ENCODE results near the gene IQSEC1. TPM values are rescaled to one million over a fixed set of nuclear protein-coding genes. Genes with fewer than 3 reads are reported as not detected.

Gene IQSEC1
- total and polyA plus RNA-seq, 2 experiments from 2014 or later = 8.0 to 51.9 TPM

GRCh38 chr3:13019243-13020095, 53.8 kb downstream of the IQSEC1 start:
- peak overlapping the region; percentile 51; the same call in 1 of the 2 replicates for H3K4me2 ChIP-seq
- Mint-ChIP-seq H3K4me1 (peaks cover 42% of the 10 kb centered on the region), H3K27ac (no peak overlapping the region), H3K27me3 (ENCODE audit: insufficient read depth, low read depth, poor library complexity) (peaks cover 18% of the 10 kb centered on the region), H3K36me3 (ENCODE audit: low read depth) (no peaks in the 10 kb centered on the region; the same call in 2 of the 3 replicates), H3K9me3 (no peaks in the 10 kb centered on the region; the same call in 2 of the 3 replicates), H3K4me3 (peak overlapping the region; percentile 56; the same call in 2 of the 3 replicates)
- DNase-seq (ENCODE audit: low spot score) = peak; percentile 78
- 0 out of 2 replicates have a peak, but pooled peaks cover 2% of the 10 kb centered on the region for H3K9me2 ChIP-seq (ENCODE audit: insufficient read depth)
- no peaks in the 10 kb centered on the region for H3K27me3 ChIP-seq (ENCODE audit: insufficient read depth)
- H2AFZ ChIP-seq = no peak overlapping the region
- H4K20me1 ChIP-seq (replicated peaks; ENCODE audit: insufficient read depth) = no peaks in the 10 kb centered on the region
- no peak overlapping the region for H3K4me3 ChIP-seq
- peaks cover 17% of the 10 kb centered on the region for H3K4me1 ChIP-seq (ENCODE audit: insufficient read depth)
- no peaks in the 10 kb centered on the region for H3K79me2 ChIP-seq (replicated peaks; ENCODE audit: insufficient read depth)
- no peaks in the 10 kb centered on the region for H3K36me3 ChIP-seq (ENCODE audit: insufficient read depth)
- ATAC-seq = peak; percentile 79
- H3K27ac ChIP-seq (ENCODE audit: low read depth) = no peak overlapping the region
- TF ChIP-seq NANOG (IDR thresholded peaks at IDR 0.05; ENCODE audit: borderline replicate concordance) (no peak), CTCF (conservative IDR thresholded peaks at IDR 0.05; ENCODE audit: low read depth in 2 of 2) (no peak), ETS1 (IDR thresholded peaks at IDR 0.05) (no peak), JUNB (IDR thresholded peaks at IDR 0.05; ENCODE audit: unreplicated experiment) (no peak), ZNF331 (CRISPR knock-in tag; IDR thresholded peaks at IDR 0.05; ENCODE audit: low read depth) (no peak), EZH2phosphoT487 (IDR thresholded peaks at IDR 0.05; ENCODE audit: unreplicated experiment) (no peak), POLR2AphosphoS5 (IDR thresholded peaks at IDR 0.05; ENCODE audit: low read depth) (no peak), REST (IDR thresholded peaks at IDR 0.05; ENCODE audit: unreplicated experiment) (no peak), CREB1 (CRISPR knock-in tag; IDR thresholded peaks at IDR 0.05; ENCODE audit: low read depth) (no peak), EZH2 (IDR thresholded peaks at IDR 0.05; ENCODE audit: low read depth, unreplicated experiment) (no peak), STAT1 (IDR thresholded peaks at IDR 0.05; ENCODE audit: unreplicated experiment) (no peak), ZNF114 (CRISPR knock-in tag; IDR thresholded peaks at IDR 0.05) (no peak)
- TF ChIP-seq, protein P1, sequence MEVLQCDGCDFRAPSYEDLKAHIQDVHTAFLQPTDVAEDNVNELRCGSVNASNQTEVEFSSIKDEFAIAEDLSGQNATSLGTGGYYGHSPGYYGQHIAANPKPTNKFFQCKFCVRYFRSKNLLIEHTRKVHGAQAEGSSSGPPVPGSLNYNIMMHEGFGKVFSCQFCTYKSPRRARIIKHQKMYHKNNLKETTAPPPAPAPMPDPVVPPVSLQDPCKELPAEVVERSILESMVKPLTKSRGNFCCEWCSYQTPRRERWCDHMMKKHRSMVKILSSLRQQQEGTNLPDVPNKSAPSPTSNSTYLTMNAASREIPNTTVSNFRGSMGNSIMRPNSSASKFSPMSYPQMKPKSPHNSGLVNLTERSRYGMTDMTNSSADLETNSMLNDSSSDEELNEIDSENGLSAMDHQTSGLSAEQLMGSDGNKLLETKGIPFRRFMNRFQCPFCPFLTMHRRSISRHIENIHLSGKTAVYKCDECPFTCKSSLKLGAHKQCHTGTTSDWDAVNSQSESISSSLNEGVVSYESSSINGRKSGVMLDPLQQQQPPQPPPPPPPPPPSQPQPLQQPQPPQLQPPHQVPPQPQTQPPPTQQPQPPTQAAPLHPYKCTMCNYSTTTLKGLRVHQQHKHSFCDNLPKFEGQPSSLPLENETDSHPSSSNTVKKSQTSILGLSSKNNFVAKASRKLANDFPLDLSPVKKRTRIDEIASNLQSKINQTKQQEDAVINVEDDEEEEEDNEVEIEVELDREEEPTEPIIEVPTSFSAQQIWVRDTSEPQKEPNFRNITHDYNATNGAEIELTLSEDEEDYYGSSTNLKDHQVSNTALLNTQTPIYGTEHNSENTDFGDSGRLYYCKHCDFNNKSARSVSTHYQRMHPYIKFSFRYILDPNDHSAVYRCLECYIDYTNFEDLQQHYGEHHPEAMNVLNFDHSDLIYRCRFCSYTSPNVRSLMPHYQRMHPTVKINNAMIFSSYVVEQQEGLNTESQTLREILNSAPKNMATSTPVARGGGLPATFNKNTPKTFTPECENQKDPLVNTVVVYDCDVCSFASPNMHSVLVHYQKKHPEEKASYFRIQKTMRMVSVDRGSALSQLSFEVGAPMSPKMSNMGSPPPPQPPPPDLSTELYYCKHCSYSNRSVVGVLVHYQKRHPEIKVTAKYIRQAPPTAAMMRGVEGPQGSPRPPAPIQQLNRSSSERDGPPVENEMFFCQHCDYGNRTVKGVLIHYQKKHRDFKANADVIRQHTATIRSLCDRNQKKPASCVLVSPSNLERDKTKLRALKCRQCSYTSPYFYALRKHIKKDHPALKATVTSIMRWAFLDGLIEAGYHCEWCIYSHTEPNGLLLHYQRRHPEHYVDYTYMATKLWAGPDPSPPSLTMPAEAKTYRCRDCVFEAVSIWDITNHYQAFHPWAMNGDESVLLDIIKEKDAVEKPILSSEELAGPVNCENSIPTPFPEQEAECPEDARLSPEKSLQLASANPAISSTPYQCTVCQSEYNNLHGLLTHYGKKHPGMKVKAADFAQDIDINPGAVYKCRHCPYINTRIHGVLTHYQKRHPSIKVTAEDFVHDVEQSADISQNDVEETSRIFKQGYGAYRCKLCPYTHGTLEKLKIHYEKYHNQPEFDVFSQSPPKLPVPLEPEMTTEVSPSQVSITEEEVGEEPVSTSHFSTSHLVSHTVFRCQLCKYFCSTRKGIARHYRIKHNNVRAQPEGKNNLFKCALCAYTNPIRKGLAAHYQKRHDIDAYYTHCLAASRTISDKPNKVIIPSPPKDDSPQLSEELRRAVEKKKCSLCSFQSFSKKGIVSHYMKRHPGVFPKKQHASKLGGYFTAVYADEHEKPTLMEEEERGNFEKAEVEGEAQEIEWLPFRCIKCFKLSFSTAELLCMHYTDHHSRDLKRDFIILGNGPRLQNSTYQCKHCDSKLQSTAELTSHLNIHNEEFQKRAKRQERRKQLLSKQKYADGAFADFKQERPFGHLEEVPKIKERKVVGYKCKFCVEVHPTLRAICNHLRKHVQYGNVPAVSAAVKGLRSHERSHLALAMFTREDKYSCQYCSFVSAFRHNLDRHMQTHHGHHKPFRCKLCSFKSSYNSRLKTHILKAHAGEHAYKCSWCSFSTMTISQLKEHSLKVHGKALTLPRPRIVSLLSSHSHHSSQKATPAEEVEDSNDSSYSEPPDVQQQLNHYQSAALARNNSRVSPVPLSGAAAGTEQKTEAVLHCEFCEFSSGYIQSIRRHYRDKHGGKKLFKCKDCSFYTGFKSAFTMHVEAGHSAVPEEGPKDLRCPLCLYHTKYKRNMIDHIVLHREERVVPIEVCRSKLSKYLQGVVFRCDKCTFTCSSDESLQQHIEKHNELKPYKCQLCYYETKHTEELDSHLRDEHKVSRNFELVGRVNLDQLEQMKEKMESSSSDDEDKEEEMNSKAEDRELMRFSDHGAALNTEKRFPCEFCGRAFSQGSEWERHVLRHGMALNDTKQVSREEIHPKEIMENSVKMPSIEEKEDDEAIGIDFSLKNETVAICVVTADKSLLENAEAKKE (CRISPR knock-in tag; IDR thresholded peaks at IDR 0.05) = no peak
- no peaks in the 10 kb centered on the region for H3F3A ChIP-seq (replicated peaks; ENCODE audit: low read depth)
